GM19043 (cell line): ENCODE results near the gene ZNF70.

Source experiments
- ATAC-seq: cut with Tn5 transposase; IDR thresholded peaks from one replicate; pipeline ENCODE4 v1.9.1; 2021; ENCODE audit warnings: low read depth; ENCODE audit not compliant: unreplicated experiment

The ZNF70 gene

GRCh38 chr22:23750714-23751440 lies at the start of gene ZNF70:
Gene ZNF70, minus strand, starts transcription at chr22:23751112. Its CDS starts 5,972 bp downstream, at chr22:23745140.
- ATAC-seq: peak; percentile 75

DNA sequence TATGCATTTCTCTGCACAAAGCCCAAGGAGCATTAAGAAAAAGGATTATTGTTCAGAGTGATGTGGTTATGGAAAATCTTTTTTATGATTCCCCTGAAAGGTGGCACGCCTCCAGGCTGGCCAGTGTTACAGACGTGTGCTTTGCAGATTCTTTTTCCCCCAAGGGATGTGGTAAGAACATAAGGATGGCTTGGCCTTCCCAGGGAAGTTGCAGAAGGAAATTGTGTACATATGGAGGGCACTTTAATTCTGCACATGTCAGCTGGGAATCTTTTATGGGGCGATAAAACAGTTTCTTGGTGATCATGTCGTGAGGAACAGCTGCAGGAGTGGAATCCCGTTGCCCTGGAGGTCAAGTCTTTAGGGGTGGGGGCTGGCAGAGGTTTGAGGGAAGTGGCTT lies 45.5 kb upstream of the ZNF70 start:
- ATAC-seq: no peak

DNA sequence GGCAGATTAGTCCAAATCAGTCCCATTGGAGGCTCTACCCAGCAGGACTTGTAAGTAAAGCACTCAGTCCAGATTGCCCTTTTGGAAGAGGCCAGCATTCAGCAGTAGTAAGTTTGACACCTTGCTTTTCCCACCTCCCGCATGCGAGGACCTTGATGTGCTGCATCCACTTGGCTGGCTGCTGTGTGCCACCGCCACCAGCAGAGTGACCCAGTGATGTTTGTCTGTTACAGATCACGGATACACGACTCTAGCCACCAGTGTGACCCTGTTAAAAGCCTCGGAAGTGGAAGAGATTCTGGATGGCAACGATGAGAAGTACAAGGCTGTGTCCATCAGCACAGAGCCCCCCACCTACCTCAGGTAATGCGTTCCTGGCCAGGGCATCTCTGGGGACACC lies 42.4 kb upstream of the ZNF70 start:
- no peak for ATAC-seq

GRCh38 chr22:23791738-23792645 lies 41.1 kb upstream of the ZNF70 start:
- no peak for ATAC-seq

- no peak for ATAC-seq
Observed at GRCh38 chr22:23790819-23791737, 40.2 kb upstream of the ZNF70 start.

GRCh38 chr22:23789638-23790037 lies 38.7 kb upstream of the ZNF70 start:
- no peak for ATAC-seq

DNA sequence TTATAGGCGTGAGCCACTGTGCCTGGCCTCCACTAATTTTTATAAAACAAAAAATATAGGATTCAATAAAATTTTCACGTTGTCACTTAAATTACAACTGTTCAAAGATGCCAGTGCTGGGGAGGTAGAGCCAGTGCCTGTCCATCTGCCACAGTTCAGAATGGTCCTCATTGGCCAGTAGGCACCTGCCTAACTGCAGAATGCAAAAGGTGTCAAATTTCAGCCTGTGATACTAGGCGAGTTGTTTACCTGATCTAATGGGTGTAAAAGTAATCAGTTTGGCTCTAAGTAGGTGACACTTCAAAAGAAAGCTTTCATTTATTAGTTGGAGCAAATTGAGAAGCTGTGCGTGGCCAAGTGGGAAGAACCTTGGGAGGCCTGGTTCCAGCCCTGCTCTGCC lies 38.2 kb upstream of the ZNF70 start:
- no peak for ATAC-seq

- no peak for ATAC-seq
Observed at GRCh38 chr22:23787910-23788309, 37.0 kb upstream of the ZNF70 start.

GRCh38 chr22:23787600-23787896 lies 36.6 kb upstream of the ZNF70 start:
- ATAC-seq: no peak

GRCh38 chr22:23786752-23787599 lies 36.1 kb upstream of the ZNF70 start, which contains the start of gene SMARCB1:
Gene SMARCB1, plus strand, starts transcription at chr22:23786966. Its CDS starts 204 bp downstream, at chr22:23787170.
- no peak for ATAC-seq

- no peak for ATAC-seq
Observed at GRCh38 chr22:23786261-23786710, 35.4 kb upstream of the ZNF70 start.

- ATAC-seq: no peak
Observed at GRCh38 chr22:23784215-23784732, 33.4 kb upstream of the ZNF70 start.

- no peak for ATAC-seq
Observed at GRCh38 chr22:23783265-23784150, 32.6 kb upstream of the ZNF70 start.

GRCh38 chr22:23782703-23783102 lies 31.8 kb upstream of the ZNF70 start:
- no peak for ATAC-seq

- ATAC-seq: no peak
Observed at GRCh38 chr22:23782252-23782651, 31.3 kb upstream of the ZNF70 start.

DNA sequence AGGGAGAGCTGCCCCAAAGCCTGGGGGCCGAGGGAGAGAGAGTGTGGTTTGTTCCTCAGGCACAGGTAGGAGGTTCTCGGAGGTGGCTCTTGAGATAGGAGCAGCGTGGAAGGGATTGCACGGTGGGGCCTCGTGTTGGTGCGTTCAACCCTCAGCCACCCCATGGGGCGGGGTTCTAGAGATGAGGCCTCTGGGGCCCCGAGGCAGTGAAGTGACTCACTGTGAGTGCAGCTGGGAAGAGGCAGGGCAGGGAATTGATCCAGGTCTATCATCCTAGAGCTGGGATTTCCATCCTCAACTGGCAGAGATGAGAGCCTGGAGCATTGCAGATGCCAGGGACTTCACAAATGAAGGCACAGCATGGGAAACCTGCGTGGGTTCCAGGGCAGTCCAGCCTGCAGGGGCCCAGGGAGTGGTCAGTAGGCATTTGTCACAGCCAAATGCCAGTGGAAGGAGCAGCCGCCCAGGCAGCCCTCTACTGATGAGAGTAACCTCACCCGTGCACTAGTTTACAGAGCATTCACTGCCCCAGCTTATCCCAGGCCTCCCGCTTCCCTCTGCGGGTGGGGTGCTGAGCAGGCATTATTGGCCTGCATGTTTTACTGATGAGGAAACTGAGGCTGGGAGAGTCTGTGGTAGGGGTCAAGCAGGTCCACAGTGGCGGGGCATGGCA lies 30.7 kb upstream of the ZNF70 start:
- no peak for ATAC-seq

DNA sequence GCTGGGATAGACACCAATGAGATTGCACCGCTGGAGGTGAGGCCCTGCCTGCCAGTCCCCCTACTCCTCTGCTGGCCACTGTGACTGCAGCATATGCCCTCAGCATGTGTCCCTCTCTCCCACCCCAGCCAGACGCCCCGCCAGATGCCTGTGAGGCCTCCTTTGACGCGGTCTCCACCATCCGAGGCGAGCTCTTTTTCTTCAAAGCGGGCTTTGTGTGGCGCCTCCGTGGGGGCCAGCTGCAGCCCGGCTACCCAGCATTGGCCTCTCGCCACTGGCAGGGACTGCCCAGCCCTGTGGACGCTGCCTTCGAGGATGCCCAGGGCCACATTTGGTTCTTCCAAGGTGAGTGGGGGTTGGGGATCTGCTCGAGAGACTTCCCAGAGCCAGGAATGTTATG lies 30.2 kb upstream of the ZNF70 start:
- ATAC-seq: no peak

DNA sequence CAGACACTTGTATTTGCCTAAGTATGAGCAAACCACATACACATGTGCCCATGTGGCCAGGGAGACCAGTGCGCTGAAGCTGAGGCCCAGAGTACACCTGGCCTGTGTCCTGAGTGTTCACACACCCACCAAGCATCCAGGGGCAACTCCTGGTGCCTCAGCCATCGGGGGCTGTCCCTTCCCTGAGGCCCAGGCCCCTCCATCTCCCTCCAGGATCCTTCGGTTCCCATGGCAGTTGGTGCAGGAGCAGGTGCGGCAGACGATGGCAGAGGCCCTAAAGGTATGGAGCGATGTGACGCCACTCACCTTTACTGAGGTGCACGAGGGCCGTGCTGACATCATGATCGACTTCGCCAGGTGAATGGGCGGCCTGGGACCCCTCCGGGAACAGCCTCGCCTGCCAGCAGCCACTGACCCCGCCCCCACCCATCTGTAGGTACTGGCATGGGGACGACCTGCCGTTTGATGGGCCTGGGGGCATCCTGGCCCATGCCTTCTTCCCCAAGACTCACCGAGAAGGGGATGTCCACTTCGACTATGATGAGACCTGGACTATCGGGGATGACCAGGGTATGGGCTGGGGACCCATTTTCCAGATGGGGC lies 29.3 kb upstream of the ZNF70 start:
- ATAC-seq: no peak
